KMS-11 (cell line): ENCODE measurements around the gene NAT8L.

Source experiments
- H2AFZ ChIP-seq: fragments of 200-600 bp; sonication (generic); 2 replicates; pipeline ENCODE4 v1.6.1; 2016; ENCODE audit warnings: antibody characterized with exemption, mixed run types, low read depth
- H3K27ac ChIP-seq: fragments of 200-600 bp; sonication (generic); 2 replicates; pipeline ENCODE4 v1.6.1; 2016; ENCODE audit warnings: mild to moderate bottlenecking, mixed run types
- H3K27me3 ChIP-seq: fragments of 200-600 bp; sonication (generic); 2 replicates; pipeline ENCODE4 v1.6.1; 2017; ENCODE audit warnings: mild to moderate bottlenecking, low read depth, mixed run types, moderate library complexity; ENCODE audit not compliant: insufficient read depth
- H3K36me3 ChIP-seq: fragments of 200-600 bp; sonication (generic); 2 replicates; pipeline ENCODE4 v1.6.1; 2017; ENCODE audit warnings: mild to moderate bottlenecking, mixed run types; ENCODE audit not compliant: insufficient read depth
- H3K4me1 ChIP-seq: fragments of 200-600 bp; sonication (generic); 2 replicates; pipeline ENCODE4 v1.6.1; 2016; ENCODE audit warnings: mild to moderate bottlenecking, low read depth, mixed run types; ENCODE audit not compliant: poor library complexity, severe bottlenecking
- H3K4me2 ChIP-seq: fragments of 200-600 bp; sonication (generic); 2 replicates; pipeline ENCODE4 v1.7.0; 2016; ENCODE audit warnings: mild to moderate bottlenecking, mixed run types
- H3K4me3 ChIP-seq: fragments of 200-600 bp; sonication (generic); IDR thresholded peaks from 2 replicates; pipeline ENCODE4 v1.6.1; 2017; ENCODE audit warnings: low read depth, low read length, mixed read lengths; ENCODE audit not compliant: insufficient read depth
- H3K79me2 ChIP-seq: fragments of 200-600 bp; sonication (generic); 2 replicates; pipeline ENCODE4 v1.6.1; 2016; ENCODE audit warnings: low read depth, mixed run types; ENCODE audit not compliant: insufficient read depth
- H3K9ac ChIP-seq: fragments of 200-600 bp; sonication (generic); 2 replicates; pipeline ENCODE4 v1.6.1; 2016; ENCODE audit warnings: mild to moderate bottlenecking, mixed run types
- H4K20me1 ChIP-seq: fragments of 200-600 bp; sonication (generic); 2 replicates; pipeline ENCODE4 v1.6.1; 2016; ENCODE audit warnings: mild to moderate bottlenecking, mixed run types; ENCODE audit not compliant: insufficient read depth
- TF ChIP-seq, protein P1 (sequence below): fragments of 200-600 bp; sonication (generic); conservative IDR thresholded peaks from 2 replicates; pipeline ENCODE4 v1.6.1; 2017; ENCODE audit warnings: low read depth, mild to moderate bottlenecking, antibody characterized with exemption, low read length, moderate library complexity, mixed read lengths

Gene NAT8L

DNA sequence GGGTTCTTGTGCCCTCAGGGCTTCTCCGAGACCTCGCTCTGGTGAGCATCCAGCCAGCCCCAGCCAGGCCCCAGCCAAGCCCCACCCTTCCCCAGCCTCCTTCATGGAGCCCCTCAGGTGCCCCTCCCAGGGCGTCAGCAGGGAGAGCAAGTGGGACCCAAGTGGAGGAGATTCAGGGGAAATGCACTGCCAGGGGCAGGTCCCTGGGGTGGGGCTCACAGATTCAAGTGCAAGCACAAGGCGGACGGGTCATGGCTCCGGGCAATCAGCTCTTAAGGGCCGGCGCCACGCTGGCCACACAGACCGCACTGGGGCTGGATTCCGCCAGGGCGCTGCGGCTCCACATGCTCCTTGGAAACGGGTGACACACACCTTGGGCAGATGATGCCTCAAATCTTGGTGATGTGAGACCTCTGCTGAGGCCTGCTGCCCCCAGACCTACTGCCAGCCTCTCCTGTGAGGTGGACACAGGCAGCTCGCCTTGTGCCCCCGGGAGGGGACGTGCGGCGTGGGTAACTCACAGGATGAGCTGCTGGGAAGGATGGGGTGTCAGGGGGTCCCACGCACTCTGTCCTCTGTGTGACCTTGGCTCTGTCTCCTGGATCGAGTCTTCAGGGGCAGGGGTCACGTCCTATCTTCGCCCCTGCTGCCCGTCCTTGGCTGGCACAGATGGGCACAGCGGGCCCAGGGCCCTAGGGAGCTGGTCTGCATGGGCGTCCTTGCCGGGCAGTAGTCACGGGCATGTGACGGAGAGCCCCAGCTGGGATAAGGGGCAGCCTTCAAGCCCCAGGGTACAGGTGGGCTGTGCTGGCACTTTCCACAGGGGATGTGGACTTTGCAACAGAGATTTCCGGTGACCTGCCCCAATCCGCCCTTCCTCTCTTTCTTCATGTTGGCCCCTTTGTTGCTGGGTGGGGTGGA lies 17.1 kb downstream of the NAT8L start:
- Histone ChIP-seq H4K20me1 (no peaks in the 10 kb centered on the region), H3K27ac (no peak overlapping the region)

DNA sequence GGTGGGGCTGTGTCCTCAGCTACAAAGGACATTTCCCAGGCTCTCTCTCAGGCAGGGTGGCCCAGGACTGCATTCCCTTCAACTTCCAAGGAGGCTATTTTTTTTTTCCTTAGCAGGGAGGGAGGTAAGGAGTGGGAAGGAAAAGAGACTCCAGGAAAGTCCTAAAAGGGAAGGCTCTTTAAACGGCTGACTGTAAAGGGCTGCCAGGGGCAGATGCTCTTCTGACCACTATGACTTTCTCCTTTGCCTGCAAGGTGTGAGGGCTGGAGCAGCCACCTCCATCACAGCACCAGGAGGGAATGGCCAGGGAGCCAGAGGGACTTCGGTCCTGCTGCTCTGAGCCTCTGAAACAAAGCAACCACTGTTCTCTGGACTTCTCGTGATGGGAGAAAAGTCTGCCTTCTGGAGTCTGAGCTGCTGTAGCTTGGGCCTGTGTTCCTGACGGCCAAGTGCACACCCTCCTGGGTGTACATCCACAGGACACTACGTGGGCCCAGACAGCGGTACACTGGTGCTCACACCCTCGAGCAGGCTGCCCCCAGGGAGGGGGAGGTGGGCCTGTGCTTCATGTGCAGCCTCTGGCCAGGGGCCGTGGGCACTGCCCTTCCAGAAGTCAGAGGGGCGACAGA lies 17.9 kb downstream of the NAT8L start:
- H3K4me1 ChIP-seq: no peaks in the 10 kb centered on the region
- no peak overlapping the region for H3K4me3 ChIP-seq
- H3K27me3 ChIP-seq: no peaks in the 10 kb centered on the region
- no peak overlapping the region for H3K4me2 ChIP-seq
- no peaks in the 10 kb centered on the region for H4K20me1 ChIP-seq
- H3K9ac ChIP-seq: no peak overlapping the region
- H3K79me2 ChIP-seq: no peaks in the 10 kb centered on the region
- no peak overlapping the region for H2AFZ ChIP-seq
- TF ChIP-seq, protein P1, sequence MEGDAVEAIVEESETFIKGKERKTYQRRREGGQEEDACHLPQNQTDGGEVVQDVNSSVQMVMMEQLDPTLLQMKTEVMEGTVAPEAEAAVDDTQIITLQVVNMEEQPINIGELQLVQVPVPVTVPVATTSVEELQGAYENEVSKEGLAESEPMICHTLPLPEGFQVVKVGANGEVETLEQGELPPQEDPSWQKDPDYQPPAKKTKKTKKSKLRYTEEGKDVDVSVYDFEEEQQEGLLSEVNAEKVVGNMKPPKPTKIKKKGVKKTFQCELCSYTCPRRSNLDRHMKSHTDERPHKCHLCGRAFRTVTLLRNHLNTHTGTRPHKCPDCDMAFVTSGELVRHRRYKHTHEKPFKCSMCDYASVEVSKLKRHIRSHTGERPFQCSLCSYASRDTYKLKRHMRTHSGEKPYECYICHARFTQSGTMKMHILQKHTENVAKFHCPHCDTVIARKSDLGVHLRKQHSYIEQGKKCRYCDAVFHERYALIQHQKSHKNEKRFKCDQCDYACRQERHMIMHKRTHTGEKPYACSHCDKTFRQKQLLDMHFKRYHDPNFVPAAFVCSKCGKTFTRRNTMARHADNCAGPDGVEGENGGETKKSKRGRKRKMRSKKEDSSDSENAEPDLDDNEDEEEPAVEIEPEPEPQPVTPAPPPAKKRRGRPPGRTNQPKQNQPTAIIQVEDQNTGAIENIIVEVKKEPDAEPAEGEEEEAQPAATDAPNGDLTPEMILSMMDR: no peak
- no peak overlapping the region for H3K27ac ChIP-seq
- no peaks in the 10 kb centered on the region for H3K36me3 ChIP-seq

More for the DNA sequence above, 17.1 kb downstream of the NAT8L start:
- Histone ChIP-seq H2AFZ (no peak overlapping the region), H3K4me2 (no peak overlapping the region), H3K4me3 (no peak overlapping the region), H3K27me3 (no peaks in the 10 kb centered on the region), H3K79me2 (no peaks in the 10 kb centered on the region), H3K4me1 (no peaks in the 10 kb centered on the region), H3K9ac (no peak overlapping the region), H3K36me3 (no peaks in the 10 kb centered on the region)
- TF ChIP-seq, protein P1: no peak

DNA sequence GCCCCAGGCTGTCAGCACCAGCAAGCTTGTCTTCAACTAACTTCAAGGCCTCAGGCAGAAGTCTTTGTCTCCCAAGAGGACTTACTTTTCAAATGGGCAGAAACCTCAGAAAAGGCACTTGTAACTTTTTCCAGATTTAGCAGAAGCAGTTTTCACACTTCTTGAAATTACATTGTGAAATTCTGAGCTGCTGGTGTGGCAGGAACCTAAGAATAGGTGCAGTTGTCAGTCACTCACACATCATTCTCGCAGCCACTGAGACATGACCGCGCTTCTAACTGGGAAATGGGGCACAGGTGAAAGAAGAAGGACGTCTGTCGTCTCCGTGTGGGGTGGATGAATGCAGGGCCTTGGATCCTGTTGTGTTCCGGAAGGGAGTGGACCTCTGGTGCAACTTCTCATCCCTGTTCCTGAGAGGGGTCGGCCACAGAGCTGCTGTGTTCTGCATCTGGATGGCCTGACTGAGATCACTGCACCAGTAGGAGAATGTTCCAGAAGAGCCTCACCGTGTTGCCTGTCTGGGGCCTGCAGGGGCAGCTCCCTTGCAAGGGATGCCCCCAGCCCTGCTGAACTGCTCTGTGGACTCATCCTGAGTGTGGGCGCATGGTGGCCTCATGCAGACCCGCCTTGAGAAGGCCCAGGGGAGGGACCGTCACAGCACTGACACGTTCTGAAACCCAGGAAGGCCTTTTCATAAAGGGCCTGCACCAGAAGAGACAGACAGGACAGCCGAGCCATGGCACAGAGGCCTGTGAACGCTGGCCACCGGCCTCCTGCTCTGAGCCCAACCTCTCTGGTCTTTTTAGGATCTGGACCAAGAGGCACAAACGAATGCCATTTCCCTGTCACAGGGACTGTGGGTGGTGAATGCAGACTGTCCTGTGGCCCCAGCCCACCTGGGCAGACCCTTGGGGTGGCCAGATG lies 18.7 kb downstream of the NAT8L start:
- Histone ChIP-seq H3K27me3 (no peaks in the 10 kb centered on the region), H2AFZ (no peak overlapping the region), H3K4me2 (no peak overlapping the region), H3K9ac (no peak overlapping the region), H3K4me1 (no peaks in the 10 kb centered on the region), H3K36me3 (no peaks in the 10 kb centered on the region), H3K27ac (no peak overlapping the region), H3K79me2 (no peaks in the 10 kb centered on the region), H3K4me3 (no peak overlapping the region), H4K20me1 (no peaks in the 10 kb centered on the region)
- TF ChIP-seq, protein P1: no peak

DNA sequence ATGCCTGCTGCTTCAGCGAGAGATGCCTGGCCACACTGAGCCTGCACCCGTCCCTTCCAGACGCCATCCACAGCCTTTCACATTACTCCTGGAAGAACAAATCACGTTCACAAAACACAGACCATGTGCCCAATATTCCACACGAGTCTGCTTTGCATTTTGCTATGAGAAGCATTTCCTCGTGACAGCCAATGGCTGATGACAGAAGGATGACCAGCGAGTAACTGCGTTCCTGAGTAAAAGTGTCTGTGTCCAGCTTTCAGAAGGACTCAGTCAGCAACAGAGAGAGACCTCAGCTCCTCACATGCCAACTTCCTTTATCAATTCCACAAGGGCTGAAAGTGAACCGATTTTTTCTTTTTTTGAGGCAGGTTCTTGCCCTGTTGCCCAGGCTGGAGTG lies 19.5 kb downstream of the NAT8L start:
- Histone ChIP-seq H3K27ac (no peak overlapping the region), H3K79me2 (no peaks in the 10 kb centered on the region), H3K4me2 (no peak overlapping the region), H3K27me3 (no peaks in the 10 kb centered on the region), H3K4me1 (no peaks in the 10 kb centered on the region), H2AFZ (no peak overlapping the region), H3K4me3 (no peak overlapping the region), H3K9ac (no peak overlapping the region), H4K20me1 (no peaks in the 10 kb centered on the region), H3K36me3 (no peaks in the 10 kb centered on the region)
- TF ChIP-seq, protein P1: no peak
